ENCODE data around the gene KIF14. TPM values are rescaled to one million over a fixed set of nuclear protein-coding genes. Genes with fewer than 3 reads are reported as not detected.

KIF14 gene
- total and polyA plus RNA-seq, 2 of the 8 experiments (the other 6 are each of a cell fraction or from before 2014, with no cell fraction given), result 2.6 to 23.3 TPM

DNA sequence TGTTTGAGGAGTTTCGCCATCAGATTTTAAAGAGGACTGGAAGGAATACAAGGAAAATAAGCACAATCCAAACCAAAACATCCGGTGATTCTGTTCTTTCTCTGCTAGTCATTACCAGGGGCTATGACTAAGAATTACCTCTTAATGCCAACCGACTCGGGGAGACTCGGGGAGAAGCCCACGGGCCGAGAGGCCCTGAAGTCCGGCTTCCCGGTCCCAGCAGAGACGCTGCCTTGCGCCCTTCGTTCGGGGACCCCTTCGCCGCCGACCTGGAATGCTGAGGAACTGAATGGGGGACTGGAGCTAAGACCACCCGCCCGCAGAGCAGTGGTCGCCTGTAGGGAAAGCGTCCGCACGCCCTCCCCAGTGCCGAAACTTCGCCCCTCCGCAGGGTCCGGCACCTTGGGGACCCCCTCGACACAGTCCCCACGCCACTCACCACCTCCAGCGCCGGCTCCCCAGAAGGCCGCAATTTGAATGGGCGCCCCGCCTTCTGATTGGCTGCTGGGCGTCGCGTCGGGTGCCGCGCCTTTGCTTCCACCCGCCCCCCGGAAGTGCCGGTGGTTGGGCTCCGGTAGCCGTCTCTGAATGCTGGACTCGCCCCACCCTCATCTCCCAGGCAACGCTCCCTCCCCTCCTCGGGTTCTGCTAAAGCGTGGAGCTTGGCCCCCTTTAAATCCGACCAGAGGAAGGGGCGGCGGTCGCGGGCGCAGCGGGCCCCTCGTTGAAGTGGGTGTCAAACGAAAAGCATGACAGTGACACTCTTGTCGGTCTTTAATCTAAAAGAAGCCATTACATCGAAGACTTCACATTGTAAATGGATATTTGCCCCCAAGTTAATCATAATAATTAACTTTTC lies at the start of gene KIF14 (continued):
- TF ChIP-seq SAP30 (IDR thresholded peaks at IDR 0.05; ENCODE audit: insufficient read depth, insufficient replicate concordance, low read length) (no peak), HDAC2 (IDR thresholded peaks at IDR 0.05; ENCODE audit: borderline replicate concordance in 1 of 2, low read depth in 2 of 2, low read length in 2 of 2) (peak; percentile 56 to 57; a peak in 2 of 4 replicates), POLR2A (IDR thresholded peaks at IDR 0.05; ENCODE audit: control extremely low read depth in 1 of 2, low read depth in 2 of 2, low read length in 2 of 2) (peak in 1 of 2 experiments; percentile 90; a peak in 2 of 3 replicates), CREB1 (IDR thresholded peaks at IDR 0.05) (peak; percentile 90), EZH2 (IDR thresholded peaks at IDR 0.05; ENCODE audit: low read depth, low read length, severe bottlenecking) (no peak), RNF2 (IDR thresholded peaks at IDR 0.05; ENCODE audit: borderline replicate concordance, low read depth, low read length, missing control alignments, poor library complexity, severe bottlenecking) (no peak), RAD21 (IDR thresholded peaks at IDR 0.05 in 1 of 2, conservative IDR thresholded peaks at IDR 0.05 in 1 of 2; ENCODE audit: low read depth in 2 of 2, low read length in 2 of 2) (no peak), TEAD4 (IDR thresholded peaks at IDR 0.05; ENCODE audit: low read depth, low read length) (peak; percentile 65), CBX8 (IDR thresholded peaks at IDR 0.05; ENCODE audit: borderline replicate concordance, low read depth, low read length) (no peak), KDM4A (IDR thresholded peaks at IDR 0.05; ENCODE audit: low read depth, low read length, severe bottlenecking) (peak; percentile 79), POLR2AphosphoS5 (IDR thresholded peaks at IDR 0.05; ENCODE audit: low read depth, low read length) (peak; percentile 73), NRF1 (IDR thresholded peaks at IDR 0.05; ENCODE audit: low read depth, low read length) (no peak), GABPA (IDR thresholded peaks at IDR 0.05; ENCODE audit: borderline replicate concordance, insufficient read depth, low read length) (peak; percentile 81; the same call in 1 of the 2 replicates), EP300 (IDR thresholded peaks at IDR 0.05; ENCODE audit: borderline replicate concordance in 1 of 2, low read depth in 2 of 2, low read length in 2 of 2) (peak in 1 of 2 experiments; percentile 66; a peak in 1 of 3 replicates), RBBP5 (IDR thresholded peaks at IDR 0.05; ENCODE audit: borderline replicate concordance, low read depth, low read length) (peak; percentile 75), JUND (IDR thresholded peaks at IDR 0.05; ENCODE audit: low read length) (no peak), ZNF274 (IDR thresholded peaks at IDR 0.05; ENCODE audit: borderline replicate concordance, extremely low read depth, low read length) (no peak), PHF8 (conservative IDR thresholded peaks at IDR 0.05; ENCODE audit: low read depth, low read length) (peak; percentile 93)
- TF ChIP-seq, protein P1, sequence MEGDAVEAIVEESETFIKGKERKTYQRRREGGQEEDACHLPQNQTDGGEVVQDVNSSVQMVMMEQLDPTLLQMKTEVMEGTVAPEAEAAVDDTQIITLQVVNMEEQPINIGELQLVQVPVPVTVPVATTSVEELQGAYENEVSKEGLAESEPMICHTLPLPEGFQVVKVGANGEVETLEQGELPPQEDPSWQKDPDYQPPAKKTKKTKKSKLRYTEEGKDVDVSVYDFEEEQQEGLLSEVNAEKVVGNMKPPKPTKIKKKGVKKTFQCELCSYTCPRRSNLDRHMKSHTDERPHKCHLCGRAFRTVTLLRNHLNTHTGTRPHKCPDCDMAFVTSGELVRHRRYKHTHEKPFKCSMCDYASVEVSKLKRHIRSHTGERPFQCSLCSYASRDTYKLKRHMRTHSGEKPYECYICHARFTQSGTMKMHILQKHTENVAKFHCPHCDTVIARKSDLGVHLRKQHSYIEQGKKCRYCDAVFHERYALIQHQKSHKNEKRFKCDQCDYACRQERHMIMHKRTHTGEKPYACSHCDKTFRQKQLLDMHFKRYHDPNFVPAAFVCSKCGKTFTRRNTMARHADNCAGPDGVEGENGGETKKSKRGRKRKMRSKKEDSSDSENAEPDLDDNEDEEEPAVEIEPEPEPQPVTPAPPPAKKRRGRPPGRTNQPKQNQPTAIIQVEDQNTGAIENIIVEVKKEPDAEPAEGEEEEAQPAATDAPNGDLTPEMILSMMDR (IDR thresholded peaks at IDR 0.05; ENCODE audit: control extremely low read depth in 1 of 3, insufficient read depth in 1 of 3, low read depth in 1 of 3, low read length in 3 of 3), result no peak

Measured in H1 (cell line).